Mesothelial cell of epicardium (in vitro differentiated cells): ENCODE data around the gene CDH13. TPM values are rescaled to one million over a fixed set of nuclear protein-coding genes. Genes with fewer than 3 reads are reported as not detected.

Experiments used
- DNase-seq, 2 experiments: peaks; one replicate each; pipeline ENCODE4 v3.0.0; 2021; ENCODE audit warnings: low spot score in 2 of 2; ENCODE audit not compliant: unreplicated experiment in 2 of 2
- H3K27ac Mint-ChIP-seq: 2 replicates; pipeline ENCODE4 v1.8.0; 2021; ENCODE audit warnings: mixed read lengths
- H3K27me3 Mint-ChIP-seq: 2 replicates; pipeline ENCODE4 v1.8.0; 2021; ENCODE audit warnings: low read depth, mixed read lengths
- H3K36me3 Mint-ChIP-seq: 2 replicates; pipeline ENCODE4 v1.8.0; 2021; ENCODE audit warnings: mixed read lengths
- H3K4me1 Mint-ChIP-seq: 2 replicates; pipeline ENCODE4 v1.8.0; 2021; ENCODE audit warnings: mixed read lengths
- H3K4me3 Mint-ChIP-seq: 2 replicates; pipeline ENCODE4 v1.8.0; 2021; ENCODE audit warnings: mild to moderate bottlenecking, moderate library complexity, mixed read lengths
- H3K9me3 Mint-ChIP-seq: 2 replicates; pipeline ENCODE4 v1.8.0; 2021; ENCODE audit warnings: mixed read lengths
- CTCF ChIP-seq: fragments of 200-600 bp; sonication (generic); IDR thresholded peaks from one replicate; pipeline ENCODE4 v1.5.0; 2021; ENCODE audit warnings: antibody characterized with exemption; ENCODE audit not compliant: unreplicated experiment
- total RNA-seq: library from RNA; stranded (reverse); gene quantifications from 3 replicates; pipeline ENCODE4 v1.2.1, GENCODE V29; 2021

CDH13 gene
- total RNA-seq, 1 donor from 2014 or later: 0.80 TPM

GRCh38 chr16:82895843-82896242, 269.1 kb downstream of the CDH13 start:
- no peaks in the 10 kb centered on the region for H3K9me3 Mint-ChIP-seq
- H3K4me1 Mint-ChIP-seq: peaks cover 10% of the 10 kb centered on the region
- peaks cover 5% of the 10 kb centered on the region for H3K27me3 Mint-ChIP-seq
- H3K4me3 Mint-ChIP-seq: no peak overlapping the region
- DNase-seq: no peak
- TF ChIP-seq CTCF: no peak
- no peaks in the 10 kb centered on the region for H3K36me3 Mint-ChIP-seq
- H3K27ac Mint-ChIP-seq: no peak overlapping the region

GRCh38 chr16:82899006-82899405, 272.2 kb downstream of the CDH13 start:
- TF ChIP-seq CTCF: no peak
- Mint-ChIP-seq H3K27ac (no peak overlapping the region), H3K36me3 (no peaks in the 10 kb centered on the region), H3K9me3 (peaks cover 3% of the 10 kb centered on the region), H3K4me1 (peaks cover 10% of the 10 kb centered on the region), H3K4me3 (no peak overlapping the region), H3K27me3 (peaks cover 4% of the 10 kb centered on the region)
- DNase-seq: no peak

GRCh38 chr16:82899731-82900450, 273.1 kb downstream of the CDH13 start:
- DNase-seq: no peak
- Mint-ChIP-seq H3K27me3 (peaks cover 4% of the 10 kb centered on the region), H3K27ac (peak overlapping the region; percentile 30), H3K9me3 (peaks cover 3% of the 10 kb centered on the region), H3K4me1 (peaks cover 10% of the 10 kb centered on the region), H3K4me3 (no peak overlapping the region), H3K36me3 (no peaks in the 10 kb centered on the region)
- no peak for TF ChIP-seq CTCF

- Mint-ChIP-seq H3K4me1 (peaks cover 10% of the 10 kb centered on the region), H3K36me3 (no peaks in the 10 kb centered on the region), H3K27me3 (peaks cover 4% of the 10 kb centered on the region), H3K27ac (no peak overlapping the region), H3K9me3 (peaks cover 3% of the 10 kb centered on the region), H3K4me3 (no peak overlapping the region)
- TF ChIP-seq CTCF: no peak
- no peak for DNase-seq
Measured at GRCh38 chr16:82900559-82900958, 273.8 kb downstream of the CDH13 start.

- no peak for TF ChIP-seq CTCF
- no peak overlapping the region for H3K27ac Mint-ChIP-seq
- H3K36me3 Mint-ChIP-seq: no peaks in the 10 kb centered on the region
- DNase-seq: no peak
- peaks cover 2% of the 10 kb centered on the region for H3K27me3 Mint-ChIP-seq
- no peaks in the 10 kb centered on the region for H3K9me3 Mint-ChIP-seq
- H3K4me1 Mint-ChIP-seq: no peaks in the 10 kb centered on the region
- H3K4me3 Mint-ChIP-seq: no peak overlapping the region
Measured at GRCh38 chr16:82911925-82912324, 285.2 kb downstream of the CDH13 start.
